CD1c-positive myeloid dendritic cell (primary cell): Measurements from ENCODE around the gene DENND4B.
"Not testable (repeated sequence)": the region's sequence is repeated elsewhere in the genome, so short reads cannot be mapped to it uniquely, and the experiment has no call there.

Experiments
- DNase-seq: peaks from one replicate; pipeline ENCODE4 v3.0.0-alpha.2; 2016; ENCODE audit errors: extremely low spot score

The DENND4B gene

GRCh38 chr1:153928791-153929341 is 17.7 kb downstream of the DENND4B start:
- DNase-seq, result no peak

- no peak for DNase-seq
Measured at GRCh38 chr1:153928245-153928644, 18.3 kb downstream of the DENND4B start.

GRCh38 chr1:153926405-153926804 is 20.1 kb downstream of the DENND4B start:
- DNase-seq, result no peak

GRCh38 chr1:153922972-153923925 is 23.3 kb downstream of the DENND4B start, which contains the start of gene GATAD2B:
Gene GATAD2B, minus strand, starts transcription at chr1:153922972. Its CDS starts 94,625 bp downstream, at chr1:153828347.
- DNase-seq, result peak; percentile 99

- peak; percentile 8 for DNase-seq
Measured at GRCh38 chr1:153922076-153922971, 24.2 kb downstream of the DENND4B start.

GRCh38 chr1:153921803-153922075 is 24.8 kb downstream of the DENND4B start:
- DNase-seq, result no peak

- no peak for DNase-seq
Measured at GRCh38 chr1:153921080-153921802, 25.3 kb downstream of the DENND4B start.

GRCh38 chr1:153919876-153920852 is 26.4 kb downstream of the DENND4B start:
- peak; percentile 45 for DNase-seq

GRCh38 chr1:153916297-153916696 is 30.2 kb downstream of the DENND4B start:
- no peak for DNase-seq

GRCh38 chr1:153912349-153912748 is 34.2 kb downstream of the DENND4B start:
- DNase-seq, result no peak

- DNase-seq, result not testable (repeated sequence)
Measured at GRCh38 chr1:153910560-153910959, 36.0 kb downstream of the DENND4B start.

GRCh38 chr1:153908071-153908470 is 38.4 kb downstream of the DENND4B start:
- DNase-seq, result no peak

GRCh38 chr1:153907134-153907533 is 39.4 kb downstream of the DENND4B start:
- DNase-seq, result no peak

GRCh38 chr1:153906396-153906795 is 40.1 kb downstream of the DENND4B start:
- no peak for DNase-seq

- not testable (repeated sequence) for DNase-seq
Measured at GRCh38 chr1:153905908-153906307, 40.6 kb downstream of the DENND4B start.

- no peak for DNase-seq
Measured at GRCh38 chr1:153903841-153904455, 42.6 kb downstream of the DENND4B start.

- no peak for DNase-seq
Measured at GRCh38 chr1:153899509-153899908, 47.0 kb downstream of the DENND4B start.

GRCh38 chr1:153895866-153896265 is 50.7 kb downstream of the DENND4B start:
- DNase-seq, result not testable (repeated sequence)

- DNase-seq, result not testable (repeated sequence)
Measured at GRCh38 chr1:153891042-153891441, 55.5 kb downstream of the DENND4B start.

- DNase-seq, result peak; percentile 9
Measured at GRCh38 chr1:153888533-153888932, 58.0 kb downstream of the DENND4B start.
